Ishikawa (cell line): ENCODE results near the gene CDC42EP3.

ENCODE experiments used
- CEBPB ChIP-seq: IDR thresholded peaks from 2 replicates; pipeline ENCODE4 v1.6.1; 2012
- CREB1 ChIP-seq: IDR thresholded peaks from 2 replicates; pipeline ENCODE4 v1.6.1; 2012; ENCODE audit warnings: low read depth
- EGR1 ChIP-seq: IDR thresholded peaks from 2 replicates; pipeline ENCODE4 v1.6.1; 2012
- EP300 ChIP-seq: IDR thresholded peaks from 2 replicates; pipeline ENCODE4 v1.6.1; 2012; ENCODE audit warnings: borderline replicate concordance
- FOXM1 ChIP-seq: IDR thresholded peaks from 2 replicates; pipeline ENCODE4 v1.6.1; 2012; ENCODE audit warnings: low read depth, borderline replicate concordance
- MAX ChIP-seq: IDR thresholded peaks from 2 replicates; pipeline ENCODE4 v1.6.1; 2012
- NFIC ChIP-seq: IDR thresholded peaks from 2 replicates; pipeline ENCODE4 v1.6.1; 2012
- RAD21 ChIP-seq: IDR thresholded peaks from 2 replicates; pipeline ENCODE4 v1.6.1; 2012; ENCODE audit warnings: low read depth
- REST ChIP-seq: IDR thresholded peaks from 2 replicates; pipeline ENCODE4 v1.6.1; 2012; ENCODE audit warnings: low read depth, mild to moderate bottlenecking
- TAF1 ChIP-seq: IDR thresholded peaks from 2 replicates; pipeline ENCODE4 v1.6.1; 2012; ENCODE audit warnings: low read depth, mild to moderate bottlenecking
- TCF12 ChIP-seq: IDR thresholded peaks from 2 replicates; pipeline ENCODE4 v1.6.1; 2012; ENCODE audit warnings: low read depth
- TEAD4 ChIP-seq: IDR thresholded peaks from 2 replicates; pipeline ENCODE4 v1.6.1; 2012
- USF1 ChIP-seq: IDR thresholded peaks from 2 replicates; pipeline ENCODE4 v1.6.1; 2012
- YY1 ChIP-seq: IDR thresholded peaks from 2 replicates; pipeline ENCODE4 v1.6.1; 2012; ENCODE audit warnings: low read depth
- ZBTB7A ChIP-seq: IDR thresholded peaks from 2 replicates; pipeline ENCODE4 v1.6.1; 2012; ENCODE audit warnings: low read depth

CDC42EP3 gene

GRCh38 chr2:37638973-37639372 lies 32.5 kb downstream of the CDC42EP3 start:
- TF ChIP-seq RAD21 (no peak), USF1 (no peak), EP300 (no peak), YY1 (no peak), ZBTB7A (no peak), NFIC (no peak), CEBPB (no peak), FOXM1 (no peak), MAX (no peak), TAF1 (no peak), EGR1 (no peak), REST (no peak), TEAD4 (no peak), CREB1 (no peak), TCF12 (no peak)

- TF ChIP-seq REST (no peak), MAX (no peak), FOXM1 (no peak), EGR1 (no peak), TCF12 (no peak), NFIC (no peak), USF1 (no peak)
These were observed 33.5 kb downstream of the CDC42EP3 start for GRCh38 chr2:37637985-37638384.

GRCh38 chr2:37637190-37637860 lies 34.1 kb downstream of the CDC42EP3 start:
- no peak for TF ChIP-seq YY1
- no peak for TF ChIP-seq NFIC
- no peak for TF ChIP-seq EGR1
- no peak for TF ChIP-seq ZBTB7A
- TF ChIP-seq TCF12: no peak
- TF ChIP-seq TEAD4: no peak
- TF ChIP-seq EP300: no peak
- no peak for TF ChIP-seq FOXM1
- TF ChIP-seq REST: no peak
- TF ChIP-seq CEBPB: no peak
- no peak for TF ChIP-seq USF1
- TF ChIP-seq CREB1: no peak
- no peak for TF ChIP-seq MAX
